Fibroblast of lung (primary cell): ENCODE measurements around the gene SEC14L5.

ENCODE experiments used
- CTCF ChIP-seq, 2 donors: IDR thresholded peaks in 1 of 2; conservative IDR thresholded peaks in 1 of 2; 1 replicate in 1 of 2; 2 replicates in 1 of 2; pipeline ENCODE4 v1.5.1; 2011 to 2012; ENCODE audit warnings: low read length in 2 of 2, control low read depth in 1 of 2, inconsistent platforms in 1 of 2, low read depth in 1 of 2, mild to moderate bottlenecking in 1 of 2
- EZH2 ChIP-seq: IDR thresholded peaks from 2 replicates; pipeline ENCODE4 v1.5.1; 2012; ENCODE audit warnings: low read length, control low read depth, mild to moderate bottlenecking; ENCODE audit errors: missing control alignments

- no peak for TF ChIP-seq CTCF (conservative IDR thresholded peaks at IDR 0.05 in 1 of 2, IDR thresholded peaks at IDR 0.05 in 1 of 2; ENCODE audit: low read depth in 1 of 2, low read length in 2 of 2)
- TF ChIP-seq EZH2 = no peak
These were observed 45.7 kb downstream of the SEC14L5 start for GRCh38 chr16:5003828-5004227.
